DMS 273 treated with DMSO at 0.1 percent for 48 hours (cell line): ENCODE data around the gene LDLRAD3.

Experiments
- DNase-seq: peaks from one replicate; lab custom pipeline; 2025; lab: John Stamatoyannopoulos, UW

LDLRAD3 gene

GRCh38 chr11:36077886-36078685 is 134.2 kb downstream of the LDLRAD3 start:
- no peak for DNase-seq

GRCh38 chr11:36078686-36079055 is 134.8 kb downstream of the LDLRAD3 start:
- no peak for DNase-seq

GRCh38 chr11:36079878-36080675 is 136.2 kb downstream of the LDLRAD3 start:
- DNase-seq, result no peak

GRCh38 chr11:36081274-36081945 is 137.5 kb downstream of the LDLRAD3 start:
- no peak for DNase-seq

GRCh38 chr11:36086366-36086765 is 142.5 kb downstream of the LDLRAD3 start:
- no peak for DNase-seq

- no peak for DNase-seq
These were observed 144.6 kb downstream of the LDLRAD3 start for GRCh38 chr11:36088266-36088972.

- DNase-seq, result no peak
These were observed 146.1 kb downstream of the LDLRAD3 start for GRCh38 chr11:36089920-36090319.

GRCh38 chr11:36090356-36091109 is 146.7 kb downstream of the LDLRAD3 start:
- DNase-seq, result no peak

- no peak for DNase-seq
These were observed 147.5 kb downstream of the LDLRAD3 start for GRCh38 chr11:36091256-36091811.

- no peak for DNase-seq
These were observed 148.6 kb downstream of the LDLRAD3 start for GRCh38 chr11:36092314-36093030.

GRCh38 chr11:36093548-36093947 is 149.7 kb downstream of the LDLRAD3 start:
- no peak for DNase-seq

- DNase-seq, result no peak
These were observed 150.3 kb downstream of the LDLRAD3 start for GRCh38 chr11:36094164-36094563.

GRCh38 chr11:36095716-36096115 is 151.9 kb downstream of the LDLRAD3 start:
- no peak for DNase-seq

- DNase-seq, result no peak
These were observed 153.4 kb downstream of the LDLRAD3 start for GRCh38 chr11:36097219-36097650.

GRCh38 chr11:36098087-36098486 is 154.2 kb downstream of the LDLRAD3 start:
- DNase-seq, result no peak

- DNase-seq, result no peak
These were observed 155.1 kb downstream of the LDLRAD3 start for GRCh38 chr11:36098853-36099375.

- no peak for DNase-seq
These were observed 157.6 kb downstream of the LDLRAD3 start for GRCh38 chr11:36101466-36101865.

- no peak for DNase-seq
These were observed 159.0 kb downstream of the LDLRAD3 start for GRCh38 chr11:36102868-36103267.

- DNase-seq, result no peak
These were observed 160.2 kb downstream of the LDLRAD3 start for GRCh38 chr11:36103933-36104530.

GRCh38 chr11:36104660-36104992 is 160.8 kb downstream of the LDLRAD3 start:
- no peak for DNase-seq
